Left cardiac atrium (tissue), 4 donors: Measurements from ENCODE around the gene GNG14. TPM values are rescaled to one million over a fixed set of nuclear protein-coding genes. Genes with fewer than 3 reads are reported as not detected.
"Not testable (repeated sequence)": the region's sequence is repeated elsewhere in the genome, so short reads cannot be mapped to it uniquely, and the experiment has no call there.

Source experiments
- ATAC-seq, 2 donors: fragments of 200-7000 bp; cut with Tn5 transposase; one replicate each; pipeline ENCODE4 v1.9.1; 2020; ENCODE audit warnings: mild to moderate bottlenecking in 2 of 2, moderate library complexity in 2 of 2
- DNase-seq: peaks from one replicate; pipeline ENCODE4 v3.0.0-alpha.2; 2020
- intact Hi-C, 2 donors: fragments of 100-400 bp; cut with DNase I; formaldehyde crosslinking; loops; one replicate each; pipeline versions ENCODE4 v1.14.1 to v1.15.1; 2022 to 2023
- total RNA-seq, 2 donors: library from RNA; stranded (reverse); fragmentation: NEBNext Ultra II Directional; extraction: Animal tissue kit (Norgen Biotek cat#: 25700); gene quantifications; one replicate each; pipeline ENCODE4 v1.2.1, GENCODE V29; 2021
- donor health status: DM: no; HTN: yes; CAD: no.
- donor health status: DM: no; HTN: yes; CAD: no; lungs with severe emphysema.
- donor health status: DM: yes; HTN: yes; CAD: no.
- donor health status: Dilated cardiomyopathy.

Gene GNG14
- total RNA-seq, 2 donors from 2014 or later: not detected

GRCh38 chr19:12665671-12666264, 22.0 kb upstream of the GNG14 start:
- no peak for ATAC-seq
- intact Hi-C loops: loop anchor here in 1 of 2 donors (10.0 kb wide), 1 partner anchor 101 kb away; no protein-coding TSS in a partner anchor

DNA sequence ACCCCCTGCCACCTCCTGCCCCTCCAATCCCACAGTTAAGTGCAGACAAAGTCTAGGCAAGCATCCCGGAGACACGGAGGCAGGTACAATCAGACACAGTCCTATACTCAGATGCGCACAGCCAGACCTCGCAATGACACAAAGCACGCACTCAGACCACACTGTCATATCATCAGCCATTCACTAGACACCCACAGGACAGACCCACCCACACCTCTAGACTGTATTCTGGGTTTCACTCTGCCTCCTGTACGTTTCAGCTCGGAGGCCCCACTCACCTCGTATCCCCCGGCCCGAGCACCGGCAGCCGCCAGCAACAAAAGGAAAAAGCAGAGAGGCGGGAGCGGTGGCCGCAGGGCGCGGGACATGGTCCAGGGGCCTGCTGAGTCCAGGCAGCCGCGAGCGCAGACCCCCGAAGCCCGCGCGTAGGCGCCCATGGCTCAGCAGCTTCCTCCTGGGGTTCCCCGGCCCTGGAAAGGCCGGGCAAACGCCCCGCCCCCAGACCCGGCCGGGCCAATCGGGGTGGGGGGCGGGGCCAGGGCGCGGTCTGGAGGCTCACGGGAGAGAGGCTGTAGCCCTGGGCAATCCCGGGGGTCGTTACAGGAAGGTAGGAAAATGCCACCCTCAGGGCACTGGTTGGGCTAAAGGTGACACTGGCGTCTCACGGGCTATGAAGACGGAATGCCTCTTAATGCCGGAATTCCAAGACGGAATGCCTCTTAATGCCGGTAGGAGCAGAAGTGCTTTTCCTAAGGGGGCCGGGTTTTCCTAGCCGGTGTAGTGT, 21.3 kb upstream of the GNG14 start, which contains the start of the genes MAN2B1 and WDR83:
MAN2B1 (minus strand) TSS at position 478 of the 784 bp plus-strand sequence; CDS start at position 437, 41 bp downstream.
WDR83 (plus strand) TSS at position 543 of the 784 bp plus-strand sequence. CDS start 2,984 bp downstream, outside the sequence.
- peak; percentile 85 to 86 for ATAC-seq
- intact Hi-C loops: loop anchor here in 1 of 2 donors (10.0 kb wide), 1 partner anchor 102 kb away; no protein-coding TSS in a partner anchor
- peak; percentile 82 for DNase-seq

More at GRCh38 chr19:12665671-12666264, 22.0 kb upstream of the GNG14 start:
- DNase-seq: no peak

DNA sequence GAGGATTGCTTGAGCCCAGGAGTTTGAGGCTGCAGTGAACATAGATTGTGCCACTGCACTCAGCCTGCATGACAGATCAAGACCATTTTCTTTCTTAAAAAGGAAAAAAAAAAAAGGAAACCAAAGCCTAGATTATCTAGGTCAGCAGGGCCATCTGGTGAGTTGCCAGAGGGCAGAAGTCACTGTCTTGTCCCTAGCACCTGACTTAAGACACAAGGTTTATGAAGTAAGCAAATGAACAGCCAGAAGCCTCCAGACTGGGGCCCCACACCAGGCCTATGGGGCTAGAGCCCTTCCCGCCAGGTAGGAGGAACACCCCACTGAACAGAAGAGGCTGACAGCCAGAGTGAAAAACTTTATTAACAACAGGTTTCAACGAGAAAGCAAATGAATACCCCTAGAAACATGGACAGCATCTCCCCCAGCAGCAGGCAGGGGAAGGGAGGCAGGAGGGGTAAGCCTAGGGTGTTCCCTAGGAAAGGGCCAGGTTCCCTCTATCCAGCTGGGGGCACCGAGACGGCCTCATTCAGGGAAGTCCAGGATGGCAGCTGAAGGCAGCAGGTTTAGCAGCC, 20.0 kb upstream of the GNG14 start:
- no peak for ATAC-seq
- intact Hi-C loops: loop anchor here in 1 of 2 donors (10.0 kb wide), 1 partner anchor 103 kb away; no protein-coding TSS in a partner anchor
- no peak for DNase-seq

GRCh38 chr19:12668346-12668745, 19.5 kb upstream of the GNG14 start:
- DNase-seq: no peak
- no peak for ATAC-seq
- intact Hi-C loops: loop anchor here in 1 of 2 donors (10.0 kb wide), 1 partner anchor 104 kb away; no protein-coding TSS in a partner anchor

GRCh38 chr19:12668932-12669269, 18.9 kb upstream of the GNG14 start:
- DNase-seq (peak; percentile 73), ATAC-seq (peak; percentile 8 to 21)
- intact Hi-C loops: loop anchor here in 1 of 2 donors (10.0 kb wide), 1 partner anchor 104 kb away; no protein-coding TSS in a partner anchor

GRCh38 chr19:12669270-12670158, 18.3 kb upstream of the GNG14 start:
- peak; percentile 80 for DNase-seq
- intact Hi-C loops: loop anchor here (5.0 to 10.0 kb wide), 2 partner anchors 105 to 107 kb away; no protein-coding TSS in a partner anchor

GRCh38 chr19:12670159-12670928, 17.5 kb upstream of the GNG14 start:
- no peak for ATAC-seq
- intact Hi-C loops: loop anchor here in 1 of 2 donors (5.0 kb wide), 1 partner anchor 108 kb away; no protein-coding TSS in a partner anchor
- DNase-seq: no peak

More at GRCh38 chr19:12669270-12670158, 18.3 kb upstream of the GNG14 start:
- peak; percentile 70 to 71 for ATAC-seq

DNA sequence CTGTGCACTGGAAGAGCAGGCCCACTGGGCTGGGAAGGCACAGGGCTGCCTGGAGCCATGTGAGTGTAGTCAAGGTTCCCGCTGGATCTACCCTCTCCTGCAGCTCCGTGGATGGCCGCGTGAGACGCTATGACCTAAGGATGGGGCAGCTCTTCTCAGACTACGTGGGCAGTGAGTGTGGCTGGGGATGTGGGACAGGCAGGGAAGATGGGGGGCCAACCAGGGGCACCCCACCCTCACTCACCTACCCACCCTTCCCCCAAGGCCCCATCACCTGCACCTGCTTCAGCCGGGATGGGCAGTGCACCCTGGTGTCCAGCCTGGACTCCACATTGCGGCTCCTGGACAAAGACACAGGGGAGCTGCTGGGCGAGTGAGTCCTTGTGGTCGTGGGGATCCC, 15.1 kb upstream of the GNG14 start:
- intact Hi-C loops: loop anchor here in 1 of 2 donors (5.0 kb wide), 1 partner anchor 110 kb away; no protein-coding TSS in a partner anchor

GRCh38 chr19:12675399-12675798, 12.4 kb upstream of the GNG14 start:
- ATAC-seq (no peak), DNase-seq (no peak)
- intact Hi-C loops: no loop called here

More for the DNA sequence above, 15.1 kb upstream of the GNG14 start:
- ATAC-seq: no peak
- DNase-seq: no peak

DNA sequence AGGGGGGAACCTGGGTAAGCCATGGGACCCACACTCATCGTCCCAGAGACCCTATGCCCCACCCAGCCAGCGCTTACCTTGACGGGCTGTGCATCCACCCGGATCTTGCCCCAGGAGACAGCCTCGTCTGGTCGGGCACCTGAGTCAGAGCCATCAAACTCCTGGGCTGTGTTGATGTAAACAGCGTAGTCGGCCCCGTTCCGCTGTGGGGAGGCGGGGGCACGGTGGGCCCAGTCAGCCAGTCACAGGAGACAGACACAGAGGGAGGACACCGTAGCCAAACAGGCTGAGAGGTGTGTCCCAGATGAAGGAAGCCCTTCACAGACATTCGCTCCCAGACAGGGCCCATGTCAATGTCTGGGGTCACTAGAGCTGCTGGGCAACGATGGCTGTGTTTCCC, 11.9 kb upstream of the GNG14 start:
- DNase-seq (no peak), ATAC-seq (no peak)
- intact Hi-C loops: no loop called here

GRCh38 chr19:12676384-12676792, 11.4 kb upstream of the GNG14 start:
- DNase-seq: peak; percentile 86
- intact Hi-C loops: no loop called here
- peak; percentile 35 to 50 for ATAC-seq

GRCh38 chr19:12676928-12677327, 10.9 kb upstream of the GNG14 start:
- DNase-seq: no peak
- ATAC-seq: no peak
- intact Hi-C loops: no loop called here

- DNase-seq, ATAC-seq, intact Hi-C loops: not testable (repeated sequence)
Observed at GRCh38 chr19:12678039-12678438, 9.8 kb upstream of the GNG14 start.

DNA sequence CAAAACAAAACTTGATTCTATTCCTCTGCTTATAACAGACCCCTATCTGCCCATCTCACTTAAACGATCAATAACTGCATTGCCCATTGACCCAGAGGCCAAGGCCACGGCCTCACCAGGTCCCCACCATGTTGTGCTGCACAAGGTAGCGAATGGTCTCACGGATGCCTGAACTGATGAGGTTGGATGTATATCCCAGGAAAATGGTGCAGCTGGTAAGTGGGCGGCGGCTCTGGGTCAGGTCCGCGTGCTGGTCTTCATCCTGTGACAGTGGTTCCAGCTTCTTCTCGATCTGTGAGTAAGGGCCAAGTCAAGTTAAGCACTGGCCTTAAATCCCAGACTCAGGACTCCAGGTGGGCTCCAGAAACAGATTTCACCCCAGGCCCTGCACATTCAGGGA, 7.8 kb upstream of the GNG14 start:
- ATAC-seq (no peak), DNase-seq (no peak)
- intact Hi-C loops: no loop called here

DNA sequence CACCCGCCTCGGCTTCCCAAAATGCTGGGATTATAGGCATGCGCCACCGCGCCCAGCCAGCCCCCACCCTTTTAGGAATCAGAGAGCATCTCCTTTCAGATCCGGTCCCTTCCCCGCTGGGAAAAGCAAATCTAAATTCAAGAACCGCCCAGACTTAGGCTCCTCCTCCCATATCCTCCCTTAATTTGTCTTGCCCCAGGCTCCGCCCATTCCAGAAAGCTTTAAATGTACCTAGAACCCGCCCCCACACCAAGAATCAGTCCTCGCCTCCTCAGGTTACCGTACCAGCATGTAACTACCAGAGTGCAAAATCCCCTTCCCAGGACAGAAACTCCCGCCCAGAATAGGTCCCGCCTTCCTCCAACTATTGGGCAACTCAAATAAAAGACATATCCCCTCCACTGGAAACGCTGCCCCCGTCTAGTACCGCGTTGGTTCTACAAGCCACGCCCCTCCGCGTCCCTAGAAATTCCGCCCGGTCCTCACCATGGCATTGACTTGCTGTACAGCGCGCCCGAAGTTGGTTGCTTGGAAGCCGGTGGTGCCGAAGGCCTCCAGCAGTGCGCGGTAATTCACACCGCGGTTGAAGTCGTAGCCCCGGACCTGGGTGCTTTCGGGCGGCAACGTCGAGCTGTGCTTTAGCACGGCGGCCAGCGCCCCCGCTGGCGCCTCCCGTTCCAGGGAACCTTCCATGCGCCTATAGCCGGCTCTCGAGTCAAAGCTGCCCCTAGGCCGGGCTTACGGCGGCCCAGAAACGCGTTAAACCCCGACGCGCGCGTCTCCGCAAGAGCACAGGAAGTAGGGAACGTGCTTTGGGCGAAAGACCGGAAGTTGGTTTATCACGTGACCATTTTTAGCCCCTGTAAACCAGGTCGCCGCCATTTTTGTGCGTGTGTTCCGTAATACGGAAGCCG, 6.5 kb upstream of the GNG14 start, which contains the start of gene DHPS:
DHPS (minus strand) TSS at position 807 of the 914 bp plus-strand sequence; CDS start at position 693, 114 bp downstream.
- peak; percentile 95 for DNase-seq
- ATAC-seq: peak; percentile 92 to 95
- intact Hi-C loops: no loop called here

DNA sequence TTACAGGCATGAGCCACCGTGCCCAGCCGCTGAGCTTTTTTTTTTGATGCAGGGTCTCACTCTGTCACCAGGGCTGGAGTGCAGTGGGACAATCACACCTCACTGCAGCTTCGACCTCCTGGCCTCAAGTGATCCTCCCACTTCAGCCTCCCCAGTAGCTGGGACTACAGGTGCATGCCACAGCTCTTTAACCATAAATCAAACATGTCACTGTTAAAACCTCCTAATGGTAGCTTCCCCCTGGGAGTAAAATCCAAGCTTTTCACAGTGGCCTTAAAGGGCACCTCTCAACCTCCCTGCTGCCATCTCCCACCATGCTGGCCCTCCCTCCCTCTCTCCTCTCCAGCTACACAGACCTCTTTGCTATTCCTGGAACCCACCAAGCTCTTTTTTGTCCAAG, 2.0 kb upstream of the GNG14 start:
- ATAC-seq (no peak), DNase-seq (no peak)
- intact Hi-C loops: no loop called here
